COR-L47 (cell line): Measurements from ENCODE around the gene SLC30A7.
"Not testable (repeated sequence)": the region's sequence is repeated elsewhere in the genome, so short reads cannot be mapped to it uniquely, and the experiment has no call there.

Experiments used
- DNase-seq: peaks from one replicate; lab custom pipeline; 2025; lab: John Stamatoyannopoulos, UW

Gene SLC30A7

DNA sequence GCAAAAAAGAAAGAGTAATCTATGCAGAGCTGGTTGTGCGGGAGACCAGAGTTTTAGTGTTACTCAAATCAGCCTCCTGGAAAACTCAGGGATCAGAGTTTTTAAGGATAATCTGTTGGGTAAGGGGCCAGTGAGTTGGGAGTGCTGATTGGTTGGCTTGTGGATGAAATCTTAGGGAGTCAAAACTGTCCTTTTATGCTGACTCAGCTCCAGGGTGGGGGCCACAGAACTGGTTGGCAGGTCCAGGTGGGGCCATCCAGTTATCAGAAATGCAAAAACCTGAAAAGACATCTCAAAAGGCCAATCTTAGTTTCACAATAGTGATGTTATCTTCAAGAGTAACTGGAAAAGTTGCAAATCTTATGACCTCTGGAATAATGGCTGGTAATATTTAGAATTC, 4.5 kb upstream of the SLC30A7 start:
- no peak for DNase-seq

DNA sequence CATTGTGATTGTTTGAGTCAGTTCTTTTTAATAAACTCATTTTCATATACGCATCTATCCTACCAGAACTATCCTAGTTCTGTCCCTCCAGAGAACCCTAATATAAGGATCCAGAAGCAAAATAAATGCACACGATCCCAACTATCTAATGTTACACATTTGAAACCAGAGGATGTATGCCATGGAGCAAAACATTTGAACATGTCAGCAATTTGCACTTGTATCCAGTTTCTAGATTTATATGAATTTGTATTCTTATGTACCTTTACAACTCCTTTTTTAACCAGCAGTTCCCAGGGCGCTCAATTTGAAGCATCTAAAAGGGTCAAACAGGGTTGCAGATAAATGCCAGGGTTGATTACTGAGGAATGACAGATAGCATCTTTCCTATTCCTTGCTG, 3.3 kb upstream of the SLC30A7 start:
- no peak for DNase-seq

GRCh38 chr1:100893718-100894117, 2.2 kb upstream of the SLC30A7 start:
- no peak for DNase-seq

DNA sequence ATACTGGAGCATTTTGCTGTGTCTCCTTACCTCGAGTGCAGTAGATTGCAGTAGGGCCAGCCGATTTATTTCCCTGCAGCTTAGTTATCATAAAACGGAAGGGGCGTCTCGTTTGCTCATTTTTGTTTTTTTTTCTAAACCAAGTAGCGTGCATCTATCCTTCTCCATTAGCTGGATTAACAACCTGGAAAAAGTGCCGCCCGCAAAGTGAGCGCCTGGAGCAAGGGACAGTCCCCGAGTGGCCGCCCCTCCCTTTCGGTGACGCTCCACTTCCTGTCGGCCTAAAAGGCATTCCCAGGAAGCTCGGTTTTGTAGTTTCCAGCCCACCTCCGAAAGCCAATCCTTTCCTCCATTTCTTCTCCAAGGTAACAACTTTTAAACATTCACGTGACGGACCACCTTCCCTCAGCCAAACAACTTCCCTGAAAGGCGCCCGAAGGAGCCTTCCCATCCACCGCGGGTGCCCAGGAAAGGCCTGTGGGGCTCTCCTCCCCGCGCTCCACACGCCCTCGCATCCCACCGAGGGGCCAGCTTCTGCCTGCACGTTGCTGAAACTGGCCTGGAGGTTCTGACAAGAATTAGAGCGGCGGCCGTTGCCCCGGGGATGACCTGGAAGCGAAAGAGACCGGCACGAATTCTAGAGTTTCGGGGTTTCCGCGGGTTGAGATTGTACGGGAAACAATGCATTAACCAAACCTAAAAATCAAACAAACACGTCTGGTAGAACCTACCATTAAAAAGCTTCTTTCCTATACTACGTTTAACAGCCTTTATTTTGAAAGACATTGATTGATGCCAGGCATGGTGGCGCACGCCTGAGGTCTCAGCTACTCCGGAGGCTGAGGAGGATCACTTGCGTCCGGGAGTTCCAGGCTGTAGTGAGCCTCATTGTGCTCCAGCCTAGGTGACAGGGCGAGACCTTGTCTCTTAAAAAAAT, 1.0 kb upstream of the SLC30A7 start, which contains the start of gene EXTL2:
Gene EXTL2, minus strand, starts transcription at position 240 of the 937 bp plus-strand sequence. CDS start 6,085 bp downstream, outside the sequence.
- peak; percentile 86 for DNase-seq

GRCh38 chr1:100896481-100896982, 642 bp downstream of the SLC30A7 start:
- peak; percentile 32 for DNase-seq

- no peak for DNase-seq
Measured at GRCh38 chr1:100902365-100902764, 6.5 kb downstream of the SLC30A7 start.

DNA sequence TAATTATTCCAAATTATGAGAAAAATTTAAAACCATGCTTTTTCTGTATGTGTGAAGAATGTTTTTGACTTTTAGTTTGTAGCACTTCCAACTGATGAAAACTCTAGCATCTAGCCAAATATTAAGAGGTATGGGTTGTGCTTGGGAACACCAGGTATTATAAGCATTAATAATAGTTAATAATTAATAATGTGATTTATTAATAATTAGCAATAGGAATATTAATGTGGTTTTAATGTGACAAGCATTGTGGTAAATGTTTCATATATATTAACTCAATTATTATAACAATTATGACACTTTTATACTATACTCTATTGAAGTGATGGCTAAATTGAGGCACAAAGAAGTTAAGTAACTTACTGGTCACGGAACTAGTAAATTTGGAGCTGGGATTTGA, 7.9 kb downstream of the SLC30A7 start:
- DNase-seq, result no peak

DNA sequence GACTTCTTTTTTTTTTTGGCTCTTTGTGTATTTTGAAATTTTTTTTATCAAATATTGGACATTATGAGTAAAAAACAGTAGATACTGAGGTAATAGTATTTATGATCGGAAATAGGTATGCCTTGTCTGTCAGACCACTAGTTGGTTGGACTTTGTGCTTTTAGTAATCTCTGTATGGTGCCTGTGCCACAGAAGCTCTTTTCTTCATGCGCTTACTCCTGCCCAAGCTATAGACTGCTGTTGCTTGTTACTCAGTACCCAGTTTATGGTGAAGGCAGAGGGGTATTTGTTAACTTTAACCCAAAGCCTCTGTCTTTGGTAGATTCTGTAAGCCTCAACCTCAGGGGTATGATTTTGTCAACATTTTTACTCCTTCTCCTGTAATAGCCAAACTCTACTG, 8.6 kb downstream of the SLC30A7 start:
- no peak for DNase-seq

GRCh38 chr1:100905181-100905580, 9.3 kb downstream of the SLC30A7 start:
- no peak for DNase-seq

- no peak for DNase-seq
Measured at GRCh38 chr1:100907887-100908286, 12.0 kb downstream of the SLC30A7 start.

DNA sequence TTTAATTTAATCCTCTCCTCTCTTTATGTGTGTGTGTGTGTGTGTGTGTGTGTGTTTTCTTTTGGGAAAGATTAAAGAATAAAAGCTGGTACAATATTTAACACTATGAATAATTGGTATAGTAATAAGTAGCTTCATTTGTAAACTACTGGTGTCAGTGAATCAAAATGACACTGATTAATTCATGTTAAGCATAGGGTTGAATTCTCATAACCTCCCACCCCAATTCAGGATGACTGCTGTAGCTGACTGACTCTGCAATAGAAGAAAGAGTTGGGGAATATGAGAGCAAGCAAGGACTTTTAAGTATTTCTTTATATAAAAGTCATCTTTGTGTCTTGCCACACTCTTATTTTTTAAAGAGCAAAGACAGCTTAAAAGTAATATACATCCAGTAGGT, 13.1 kb downstream of the SLC30A7 start:
- DNase-seq, result no peak

DNA sequence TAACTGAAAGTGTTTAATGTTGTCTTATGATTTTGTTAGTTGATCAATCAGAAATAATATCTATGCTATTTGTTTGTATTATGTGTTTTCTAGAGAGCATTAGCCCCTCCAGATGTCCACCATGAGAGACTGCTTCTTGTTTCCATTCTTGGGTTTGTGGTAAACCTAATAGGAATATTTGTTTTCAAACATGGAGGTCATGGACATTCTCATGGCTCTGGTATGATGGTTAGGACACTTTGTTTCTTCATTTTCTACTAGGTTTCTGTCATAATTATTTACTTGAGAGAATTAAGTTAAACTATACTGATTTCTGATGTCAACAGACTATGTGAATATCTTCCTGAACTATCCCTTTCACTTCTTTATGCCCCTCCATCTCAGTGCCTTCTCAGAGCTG, 16.1 kb downstream of the SLC30A7 start:
- DNase-seq, result no peak

- DNase-seq, result peak; percentile 49
Measured at GRCh38 chr1:100921110-100921706, 25.3 kb downstream of the SLC30A7 start.

DNA sequence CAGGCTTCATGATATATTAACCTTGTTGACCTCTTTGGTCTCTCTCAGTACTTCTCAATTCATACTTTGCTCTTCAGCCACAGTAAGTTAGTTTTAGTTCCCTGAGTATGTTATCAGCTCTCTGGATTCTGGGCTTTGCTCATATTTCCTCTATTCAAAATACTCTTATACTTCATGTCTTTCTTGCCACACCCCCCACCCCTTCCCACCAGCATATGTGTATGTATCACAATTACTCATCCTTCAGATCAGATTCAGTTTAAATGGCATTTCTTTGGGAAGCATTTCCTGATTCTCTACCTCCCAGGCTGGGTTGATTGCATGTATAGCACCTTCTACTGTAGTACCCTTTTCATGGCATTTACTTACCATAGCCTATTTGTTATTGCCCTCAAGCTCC, 28.3 kb downstream of the SLC30A7 start:
- DNase-seq, result no peak

DNA sequence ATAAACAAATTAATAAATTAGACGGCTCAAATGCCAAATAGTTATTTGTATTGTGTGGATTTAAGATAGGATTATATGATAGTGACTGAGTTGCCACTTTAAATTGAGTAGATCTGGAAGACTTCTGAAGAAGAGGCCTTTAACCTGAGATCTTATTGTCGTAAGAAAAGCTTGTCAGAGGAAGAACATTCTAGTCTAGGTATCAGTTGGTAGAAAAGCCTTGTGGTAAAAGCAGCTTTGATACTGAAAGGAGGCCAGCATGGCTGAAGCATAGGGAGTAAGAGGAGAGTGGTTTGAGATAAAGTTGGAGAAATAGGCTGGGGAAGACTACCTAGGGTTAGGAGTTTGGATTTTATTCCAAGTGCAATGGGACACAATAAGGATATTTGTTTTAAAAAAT, 29.1 kb downstream of the SLC30A7 start:
- no peak for DNase-seq

GRCh38 chr1:100926240-100926639, 30.4 kb downstream of the SLC30A7 start:
- no peak for DNase-seq

DNA sequence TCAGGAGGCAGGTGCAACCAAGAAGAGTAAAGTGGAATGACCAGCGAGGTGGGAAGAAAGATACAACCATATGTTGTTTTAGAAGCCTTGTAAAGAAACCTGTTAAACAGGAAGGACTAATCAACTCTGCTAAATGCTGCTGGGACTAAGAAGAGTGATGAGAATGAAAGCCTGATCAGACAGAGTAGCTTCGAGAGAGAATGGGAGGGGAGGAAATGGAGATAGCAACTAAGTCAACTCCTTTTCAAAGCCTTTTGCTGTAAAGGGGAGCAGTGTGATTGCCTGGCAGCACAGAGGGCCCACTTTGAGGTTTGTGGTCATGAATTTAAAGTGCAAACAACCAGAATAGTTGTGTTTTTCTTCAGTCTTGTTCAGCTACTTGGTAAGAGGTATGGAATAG, 31.4 kb downstream of the SLC30A7 start:
- no peak for DNase-seq

- no peak for DNase-seq
Measured at GRCh38 chr1:100928128-100928527, 32.2 kb downstream of the SLC30A7 start.

DNA sequence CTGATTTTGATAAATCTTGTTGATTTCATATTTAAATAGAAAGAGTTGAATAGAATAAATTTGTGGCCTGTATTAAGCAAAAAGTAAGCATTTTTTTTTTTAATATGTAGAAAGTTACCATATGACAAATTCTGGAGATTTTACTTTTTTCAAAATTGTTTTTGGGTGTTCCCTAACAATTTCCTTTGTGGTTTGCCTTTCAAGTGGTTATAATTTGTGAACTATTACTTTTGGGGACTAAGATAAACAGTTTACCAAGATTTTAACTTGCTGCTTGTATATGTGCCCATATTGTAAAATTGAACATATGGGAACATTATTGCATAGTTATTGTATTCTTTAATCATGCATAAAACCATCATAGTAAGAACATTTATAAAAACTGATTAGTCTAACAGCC, 34.6 kb downstream of the SLC30A7 start:
- DNase-seq, result no peak

GRCh38 chr1:100931716-100932115, 35.8 kb downstream of the SLC30A7 start:
- DNase-seq, result no peak

GRCh38 chr1:100933555-100933954, 37.7 kb downstream of the SLC30A7 start:
- not testable (repeated sequence) for DNase-seq

DNA sequence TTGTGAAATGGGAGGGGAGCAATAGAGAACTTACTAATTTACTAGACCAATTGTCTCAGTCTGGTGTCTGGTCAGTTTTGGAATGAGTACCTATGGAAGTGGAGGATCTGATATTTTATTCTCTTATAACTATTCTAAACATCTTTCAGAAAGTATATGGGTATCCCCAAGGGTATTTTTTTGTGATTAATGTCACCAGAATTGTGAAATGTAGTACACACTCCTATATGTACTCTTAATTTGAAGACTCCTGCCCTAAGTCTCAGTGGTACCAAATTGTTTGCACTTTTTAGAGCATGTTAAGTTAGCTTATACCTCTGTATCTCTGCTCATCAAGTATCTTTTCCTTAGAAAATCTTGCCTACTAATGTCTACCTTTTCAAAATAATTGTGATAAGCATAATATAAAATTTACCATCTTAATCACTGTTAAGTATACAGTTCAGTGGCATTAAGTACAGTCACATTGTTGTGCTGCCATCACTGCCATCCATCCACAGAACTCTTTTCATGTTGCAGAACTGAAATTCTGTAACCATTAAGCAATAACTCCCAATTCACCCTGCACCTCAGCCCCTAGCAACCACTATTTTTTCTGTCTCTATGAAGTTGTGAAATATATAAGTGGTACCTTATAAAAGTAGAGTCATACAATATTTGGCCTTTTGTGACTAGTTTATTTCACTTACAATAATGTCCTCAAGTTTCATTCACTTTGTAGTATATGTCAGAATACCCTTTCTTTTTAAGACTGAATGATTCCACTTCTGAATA, 40.5 kb downstream of the SLC30A7 start:
- no peak for DNase-seq
